ENCODE results near the gene KRT84. TPM values are rescaled to one million over a fixed set of nuclear protein-coding genes. Genes with fewer than 3 reads are reported as not detected.

KRT84 gene
- total RNA-seq, 4 donors from 2014 or later: not detected

DNA sequence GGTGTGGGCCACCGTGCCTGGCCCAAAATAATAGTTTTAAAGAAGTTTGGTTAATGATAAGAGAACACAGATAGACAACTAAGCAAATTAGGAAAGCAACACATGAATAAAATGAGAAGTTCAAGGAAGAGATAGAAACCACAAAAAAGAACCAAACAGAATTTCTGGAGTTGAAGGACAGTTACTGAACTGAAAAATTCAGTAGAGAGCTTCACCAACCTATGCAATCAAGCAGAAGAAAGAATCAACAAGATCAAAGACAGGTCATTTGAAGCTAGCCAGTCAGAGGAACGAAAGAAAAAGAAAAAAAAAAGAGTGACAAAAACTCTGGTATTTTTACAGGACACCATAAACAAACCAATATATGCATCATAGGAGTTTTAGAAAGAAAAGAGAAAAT lies 48.8 kb downstream of the KRT84 start:
- H3K9me3 ChIP-seq: peaks cover 0 to 8% (median 3%) of the 10 kb centered on the region in 3 donors
- no peaks in the 10 kb centered on the region for H3K4me1 ChIP-seq
- peaks cover 0 to 9% (median 3%) of the 10 kb centered on the region in 3 donors for H3K27me3 ChIP-seq
- ATAC-seq (no peak), DNase-seq (no peak)
- H3K4me3 ChIP-seq: no peak overlapping the region
- no peak overlapping the region for H3K27ac ChIP-seq
- TF ChIP-seq POLR2A (IDR thresholded peaks at IDR 0.05): no peak
- TF ChIP-seq, protein P1, sequence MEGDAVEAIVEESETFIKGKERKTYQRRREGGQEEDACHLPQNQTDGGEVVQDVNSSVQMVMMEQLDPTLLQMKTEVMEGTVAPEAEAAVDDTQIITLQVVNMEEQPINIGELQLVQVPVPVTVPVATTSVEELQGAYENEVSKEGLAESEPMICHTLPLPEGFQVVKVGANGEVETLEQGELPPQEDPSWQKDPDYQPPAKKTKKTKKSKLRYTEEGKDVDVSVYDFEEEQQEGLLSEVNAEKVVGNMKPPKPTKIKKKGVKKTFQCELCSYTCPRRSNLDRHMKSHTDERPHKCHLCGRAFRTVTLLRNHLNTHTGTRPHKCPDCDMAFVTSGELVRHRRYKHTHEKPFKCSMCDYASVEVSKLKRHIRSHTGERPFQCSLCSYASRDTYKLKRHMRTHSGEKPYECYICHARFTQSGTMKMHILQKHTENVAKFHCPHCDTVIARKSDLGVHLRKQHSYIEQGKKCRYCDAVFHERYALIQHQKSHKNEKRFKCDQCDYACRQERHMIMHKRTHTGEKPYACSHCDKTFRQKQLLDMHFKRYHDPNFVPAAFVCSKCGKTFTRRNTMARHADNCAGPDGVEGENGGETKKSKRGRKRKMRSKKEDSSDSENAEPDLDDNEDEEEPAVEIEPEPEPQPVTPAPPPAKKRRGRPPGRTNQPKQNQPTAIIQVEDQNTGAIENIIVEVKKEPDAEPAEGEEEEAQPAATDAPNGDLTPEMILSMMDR (IDR thresholded peaks at IDR 0.05 in 4 of 5, conservative IDR thresholded peaks at IDR 0.05 in 1 of 5): no peak
- intact Hi-C loops (cut with DNase I; ENCODE audit: low total_unique reads) (no loop called here), in situ Hi-C loops (cut with MboI; ENCODE audit: low sequenced_read_pairs in 4 of 4) (no loop called here)
- H3K36me3 ChIP-seq: no peaks in the 10 kb centered on the region

DNA sequence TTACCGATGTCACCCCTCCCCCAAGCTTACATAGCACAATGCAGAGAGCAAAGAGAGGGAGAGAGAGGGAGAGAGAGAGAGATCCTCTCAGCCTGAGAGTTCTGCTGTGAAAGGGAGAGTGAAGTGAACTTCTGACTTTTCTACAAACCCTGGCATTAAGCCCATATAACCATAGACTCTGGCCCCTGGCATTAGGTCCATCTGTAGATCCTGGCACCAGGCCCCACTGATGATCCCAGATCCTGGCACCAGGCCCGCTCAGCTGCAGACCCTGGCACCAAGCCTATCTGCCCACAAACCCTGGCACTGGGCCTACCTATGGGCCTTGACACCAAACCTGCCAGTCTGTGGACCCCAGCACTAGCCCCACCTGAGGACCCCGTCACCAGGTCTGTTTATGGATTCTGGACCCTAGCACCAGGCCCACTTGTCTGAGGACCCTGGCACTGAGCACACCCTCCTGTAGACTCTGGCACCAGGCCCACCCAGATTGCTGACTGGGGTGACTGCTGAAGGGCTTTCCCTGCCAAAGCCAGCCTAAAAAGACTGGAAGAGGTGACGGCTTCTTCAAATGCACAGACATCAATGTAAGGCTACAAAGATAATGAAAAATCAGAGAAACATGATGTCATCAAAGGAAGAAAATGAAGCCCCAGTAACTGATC lies 49.7 kb downstream of the KRT84 start:
- no peak overlapping the region for H3K4me3 ChIP-seq
- in situ Hi-C loops (cut with MboI; ENCODE audit: low sequenced_read_pairs in 4 of 4) (no loop called here), intact Hi-C loops (cut with DNase I; ENCODE audit: low total_unique reads) (no loop called here)
- H3K4me1 ChIP-seq: no peaks in the 10 kb centered on the region
- TF ChIP-seq POLR2A (IDR thresholded peaks at IDR 0.05): no peak
- TF ChIP-seq, protein P1 (IDR thresholded peaks at IDR 0.05 in 4 of 5, conservative IDR thresholded peaks at IDR 0.05 in 1 of 5): no peak
- H3K36me3 ChIP-seq: no peaks in the 10 kb centered on the region
- no peak for ATAC-seq
- peaks cover 0 to 8% (median 3%) of the 10 kb centered on the region in 3 donors for H3K9me3 ChIP-seq
- H3K27ac ChIP-seq: no peak overlapping the region
- no peak for DNase-seq
- H3K27me3 ChIP-seq: peaks cover 0 to 9% (median 3%) of the 10 kb centered on the region in 3 donors

DNA sequence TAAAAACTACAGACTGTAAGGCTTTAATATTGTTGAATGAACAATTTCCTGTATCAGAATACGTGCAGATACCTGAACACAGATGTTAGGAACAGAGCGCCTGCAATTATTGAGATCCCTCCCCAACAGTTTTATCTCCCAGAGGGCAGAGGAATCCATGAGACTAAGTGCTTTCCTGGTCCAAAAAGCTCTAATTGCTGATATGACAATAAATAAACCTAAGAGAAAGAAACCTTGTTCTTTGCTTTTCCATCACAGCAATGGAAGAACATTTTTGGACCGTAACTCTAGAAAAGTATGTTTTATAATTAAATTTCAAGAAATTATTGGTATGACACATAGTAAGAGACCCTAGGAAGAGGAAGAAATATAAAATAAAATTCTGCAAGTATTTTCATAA lies 51.3 kb downstream of the KRT84 start:
- ATAC-seq: no peak
- no peak for TF ChIP-seq POLR2A (IDR thresholded peaks at IDR 0.05)
- TF ChIP-seq, protein P1 (IDR thresholded peaks at IDR 0.05 in 4 of 5, conservative IDR thresholded peaks at IDR 0.05 in 1 of 5): no peak
- intact Hi-C loops (cut with DNase I; ENCODE audit: low total_unique reads): no loop called here
- no peaks in the 10 kb centered on the region for H3K36me3 ChIP-seq
- peaks cover 0 to 8% (median 3%) of the 10 kb centered on the region in 3 donors for H3K9me3 ChIP-seq
- in situ Hi-C loops (cut with MboI; ENCODE audit: low sequenced_read_pairs in 4 of 4): no loop called here
- no peak for DNase-seq
- peaks cover 0 to 9% (median 3%) of the 10 kb centered on the region in 3 donors for H3K27me3 ChIP-seq
- H3K4me1 ChIP-seq: no peaks in the 10 kb centered on the region
- no peak overlapping the region for H3K27ac ChIP-seq
- no peak overlapping the region for H3K4me3 ChIP-seq

DNA sequence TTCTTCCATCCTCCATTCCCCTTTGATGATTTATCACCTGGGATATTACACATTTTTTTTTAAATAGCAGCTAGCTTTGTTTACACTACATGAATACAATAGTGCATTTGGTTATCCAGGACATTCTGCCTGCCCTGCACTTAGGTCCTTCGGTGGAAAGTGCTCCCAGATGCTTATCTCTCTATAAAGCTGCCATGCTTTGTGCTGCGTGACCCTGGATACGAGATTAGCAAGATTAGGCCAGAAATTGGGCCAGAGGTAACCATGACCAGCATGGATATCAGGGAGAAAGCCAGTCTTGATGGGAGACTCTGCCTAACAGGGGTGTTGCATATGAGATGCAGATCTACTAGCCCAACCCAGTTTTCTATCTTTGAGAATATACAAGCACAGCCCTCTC lies 52.1 kb downstream of the KRT84 start:
- Histone ChIP-seq H3K4me1 (no peaks in the 10 kb centered on the region), H3K36me3 (no peaks in the 10 kb centered on the region), H3K27ac (no peak overlapping the region), H3K27me3 (peaks cover 0 to 9% (median 3%) of the 10 kb centered on the region in 3 donors), H3K9me3 (peaks cover 0 to 8% (median 3%) of the 10 kb centered on the region in 3 donors), H3K4me3 (no peak overlapping the region)
- TF ChIP-seq, protein P1 (IDR thresholded peaks at IDR 0.05 in 4 of 5, conservative IDR thresholded peaks at IDR 0.05 in 1 of 5): no peak
- TF ChIP-seq POLR2A (IDR thresholded peaks at IDR 0.05): no peak
- in situ Hi-C loops (cut with MboI; ENCODE audit: low sequenced_read_pairs in 4 of 4) (no loop called here), intact Hi-C loops (cut with DNase I; ENCODE audit: low total_unique reads) (no loop called here)
- no peak for DNase-seq
- no peak for ATAC-seq

Data from gastrocnemius medialis (tissue), 4 donors.